SU-DHL-6 (cell line): ENCODE results near the gene MMP10.

Experiments
- CTCF ChIP-seq: fragments of 200-600 bp; sonication (generic); IDR thresholded peaks from one replicate; pipeline ENCODE4 v1.5.1; 2017; ENCODE audit warnings: antibody characterized with exemption, mild to moderate bottlenecking, low read length, moderate library complexity; ENCODE audit not compliant: insufficient read depth, poor library complexity, severe bottlenecking
- EZH2phosphoT487 ChIP-seq: fragments of 200-600 bp; sonication (generic), shearing (Covaris generic); conservative IDR thresholded peaks from 2 replicates; pipeline ENCODE4 v1.6.1; 2018; ENCODE audit warnings: mild to moderate bottlenecking, antibody characterized with exemption, low read length, moderate library complexity, mixed read lengths

- TF ChIP-seq CTCF (no peak), EZH2phosphoT487 (no peak)
Measured at GRCh38 chr11:102800767-102801166, 20.3 kb upstream of the MMP10 start.
